ENCODE results near the gene CYSRT1.

DNA sequence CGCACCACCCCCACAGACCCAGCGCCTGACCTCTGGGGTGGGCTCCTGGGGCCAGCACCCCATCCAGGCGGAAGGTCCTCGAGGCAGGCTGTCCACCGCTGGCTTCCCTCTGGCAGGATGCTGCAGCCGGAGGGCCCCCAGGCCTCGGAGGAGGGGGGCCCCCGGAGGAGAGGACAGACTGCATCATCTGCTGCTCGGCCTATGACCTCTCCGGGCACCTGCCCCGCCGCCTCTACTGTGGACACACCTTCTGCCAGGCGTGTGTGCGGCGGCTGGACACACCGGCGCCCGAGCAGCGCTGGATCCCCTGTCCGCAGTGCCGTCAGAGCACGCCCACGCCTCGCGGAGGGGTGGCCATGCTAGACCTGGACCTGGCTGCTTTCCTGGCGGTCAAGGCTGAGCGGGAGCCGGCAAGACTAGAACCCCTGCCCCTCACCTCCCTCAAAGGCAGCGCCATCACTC lies 3.6 kb downstream of the CYSRT1 start:
- TF ChIP-seq, protein P1, sequence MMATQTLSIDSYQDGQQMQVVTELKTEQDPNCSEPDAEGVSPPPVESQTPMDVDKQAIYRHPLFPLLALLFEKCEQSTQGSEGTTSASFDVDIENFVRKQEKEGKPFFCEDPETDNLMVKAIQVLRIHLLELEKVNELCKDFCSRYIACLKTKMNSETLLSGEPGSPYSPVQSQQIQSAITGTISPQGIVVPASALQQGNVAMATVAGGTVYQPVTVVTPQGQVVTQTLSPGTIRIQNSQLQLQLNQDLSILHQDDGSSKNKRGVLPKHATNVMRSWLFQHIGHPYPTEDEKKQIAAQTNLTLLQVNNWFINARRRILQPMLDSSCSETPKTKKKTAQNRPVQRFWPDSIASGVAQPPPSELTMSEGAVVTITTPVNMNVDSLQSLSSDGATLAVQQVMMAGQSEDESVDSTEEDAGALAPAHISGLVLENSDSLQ (IDR thresholded peaks at IDR 0.05) = no peak
- TF ChIP-seq FOXK2 (IDR thresholded peaks at IDR 0.05) = no peak
- TF ChIP-seq FOXM1 (IDR thresholded peaks at IDR 0.05; ENCODE audit: borderline replicate concordance) = no peak
- TF ChIP-seq FOXA1 (IDR thresholded peaks at IDR 0.05) = no peak
- TF ChIP-seq TARDBP (IDR thresholded peaks at IDR 0.05) = no peak
- TF ChIP-seq CTBP1 (IDR thresholded peaks at IDR 0.05; ENCODE audit: borderline replicate concordance) = no peak
- TF ChIP-seq ELF4 (IDR thresholded peaks at IDR 0.05) = no peak
- TF ChIP-seq SP1 (IDR thresholded peaks at IDR 0.05) = no peak
- no peak for TF ChIP-seq NFRKB (IDR thresholded peaks at IDR 0.05)
- no peak for TF ChIP-seq BHLHE40 (IDR thresholded peaks at IDR 0.05; ENCODE audit: borderline replicate concordance)
- no peak for TF ChIP-seq L3MBTL2 (conservative IDR thresholded peaks at IDR 0.05)
- TF ChIP-seq ARNT (IDR thresholded peaks at IDR 0.05) = no peak
- no peak for TF ChIP-seq SUZ12 (IDR thresholded peaks at IDR 0.05)
- no peak for TF ChIP-seq HDGF (IDR thresholded peaks at IDR 0.05; ENCODE audit: borderline replicate concordance)

All from HEK293T (cell line).